Gastroesophageal sphincter (tissue), 4 donors: ENCODE results near the gene IFT122. TPM values are rescaled to one million over a fixed set of nuclear protein-coding genes. Genes with fewer than 3 reads are reported as not detected.

Source experiments
- ATAC-seq: fragments of 150-250 bp; one replicate; pipeline ENCODE4 v1.9.1; 2016; ENCODE audit warnings: mild to moderate bottlenecking, moderate library complexity
- H3K27ac ChIP-seq, 4 donors: fragments of 200-600 bp; sonication (generic) in 3 of 4; 1 replicate in 3 of 4; 2 replicates in 1 of 4; pipeline ENCODE4 v1.5.1; 2016 to 2019
- H3K27me3 ChIP-seq: fragments of 200-600 bp; sonication (generic); one replicate; pipeline ENCODE4 v1.5.1; 2019
- H3K36me3 ChIP-seq, 2 donors: fragments of 200-600 bp; sonication (generic); one replicate each; pipeline ENCODE4 v1.5.1; 2019; ENCODE audit warnings: control low read depth in 1 of 2
- H3K4me1 ChIP-seq, 3 donors: fragments of 200-600 bp; sonication (generic); 1 replicate in 2 of 3; 2 replicates in 1 of 3; pipeline ENCODE4 v1.5.1; 2016 to 2019; ENCODE audit warnings: control low read depth in 2 of 3
- H3K4me3 ChIP-seq, 2 donors: fragments of 200-600 bp; sonication (generic); one replicate each; pipeline ENCODE4 v1.5.1; 2019; ENCODE audit warnings: mild to moderate bottlenecking in 1 of 2, moderate library complexity in 1 of 2
- H3K9me3 ChIP-seq, 3 donors: fragments of 200-600 bp; sonication (generic); one replicate each; pipeline ENCODE4 v1.5.1; 2017 to 2019; ENCODE audit warnings: control low read depth in 2 of 3
- EP300 ChIP-seq: sonication (generic); formaldehyde crosslinking; IDR thresholded peaks from one replicate; pipeline ENCODE4 v1.6.1; 2017; ENCODE audit warnings: antibody characterized with exemption, mild to moderate bottlenecking
- POLR2A ChIP-seq, 2 donors: fragments of 450-650 bp; IDR thresholded peaks; one replicate each; pipeline ENCODE4 v1.6.1; 2017; ENCODE audit warnings: antibody characterized with exemption in 2 of 2, mild to moderate bottlenecking in 2 of 2, moderate library complexity in 1 of 2
- POLR2AphosphoS5 ChIP-seq: sonication (generic); formaldehyde crosslinking; IDR thresholded peaks from one replicate; pipeline ENCODE4 v1.6.1; 2017; ENCODE audit warnings: antibody characterized with exemption
- WGBS, 2 donors: methylation state at CpG; one replicate each; pipeline ENCODE4 v1.1.5; 2018; ENCODE audit warnings: low coverage in 1 of 2; 5-methylcytosine and 5-hydroxymethylcytosine counted together
- total RNA-seq, 4 donors: library from RNA; depleted of rRNA; stranded (reverse); fragments of >200 nt; gene quantifications; one replicate each; pipeline ENCODE4 v1.1.0, GENCODE V29; 2016
- TF ChIP-seq, protein P1 (sequence below), 4 experiments: fragments of 200-600 bp in 2 of 4; fragments of 450-650 bp in 2 of 4; sonication (generic) in 1 of 4; IDR thresholded peaks; one replicate each; pipeline ENCODE4 v1.5.1; 2017 to 2019; ENCODE audit warnings: antibody characterized with exemption in 4 of 4, mild to moderate bottlenecking in 2 of 4, moderate library complexity in 2 of 4

IFT122 gene
- total RNA-seq, 4 donors from 2014 or later: 18.1 to 38.3 (median 26.8) TPM

DNA sequence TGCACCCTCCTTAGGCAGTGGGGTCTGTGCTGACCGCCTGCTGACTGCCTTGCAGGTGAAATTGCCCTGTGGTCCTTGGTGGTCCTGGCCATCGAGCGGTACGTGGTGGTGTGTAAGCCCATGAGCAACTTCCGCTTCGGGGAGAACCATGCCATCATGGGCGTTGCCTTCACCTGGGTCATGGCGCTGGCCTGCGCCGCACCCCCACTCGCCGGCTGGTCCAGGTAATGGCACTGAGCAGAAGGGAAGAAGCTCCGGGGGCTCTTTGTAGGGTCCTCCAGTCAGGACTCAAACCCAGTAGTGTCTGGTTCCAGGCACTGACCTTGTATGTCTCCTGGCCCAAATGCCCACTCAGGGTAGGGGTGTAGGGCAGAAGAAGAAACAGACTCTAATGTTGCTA is 90.8 kb downstream of the IFT122 start:
- Histone ChIP-seq H3K4me3 (no peak overlapping the region), H3K27me3 (no peaks in the 10 kb centered on the region), H3K36me3 (no peaks in the 10 kb centered on the region), H3K9me3 (no peaks in the 10 kb centered on the region), H3K27ac (no peak overlapping the region), H3K4me1 (peaks cover 0 to 6% (median 0%) of the 10 kb centered on the region in 3 donors)
- TF ChIP-seq, protein P1, sequence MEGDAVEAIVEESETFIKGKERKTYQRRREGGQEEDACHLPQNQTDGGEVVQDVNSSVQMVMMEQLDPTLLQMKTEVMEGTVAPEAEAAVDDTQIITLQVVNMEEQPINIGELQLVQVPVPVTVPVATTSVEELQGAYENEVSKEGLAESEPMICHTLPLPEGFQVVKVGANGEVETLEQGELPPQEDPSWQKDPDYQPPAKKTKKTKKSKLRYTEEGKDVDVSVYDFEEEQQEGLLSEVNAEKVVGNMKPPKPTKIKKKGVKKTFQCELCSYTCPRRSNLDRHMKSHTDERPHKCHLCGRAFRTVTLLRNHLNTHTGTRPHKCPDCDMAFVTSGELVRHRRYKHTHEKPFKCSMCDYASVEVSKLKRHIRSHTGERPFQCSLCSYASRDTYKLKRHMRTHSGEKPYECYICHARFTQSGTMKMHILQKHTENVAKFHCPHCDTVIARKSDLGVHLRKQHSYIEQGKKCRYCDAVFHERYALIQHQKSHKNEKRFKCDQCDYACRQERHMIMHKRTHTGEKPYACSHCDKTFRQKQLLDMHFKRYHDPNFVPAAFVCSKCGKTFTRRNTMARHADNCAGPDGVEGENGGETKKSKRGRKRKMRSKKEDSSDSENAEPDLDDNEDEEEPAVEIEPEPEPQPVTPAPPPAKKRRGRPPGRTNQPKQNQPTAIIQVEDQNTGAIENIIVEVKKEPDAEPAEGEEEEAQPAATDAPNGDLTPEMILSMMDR (IDR thresholded peaks at IDR 0.05): no peak
- TF ChIP-seq EP300: no peak
- no peak for TF ChIP-seq POLR2AphosphoS5
- TF ChIP-seq POLR2A (IDR thresholded peaks at IDR 0.05): no peak
- ATAC-seq: no peak
- WGBS, 2 donors: no CpG with 5 or more reads among the region's 13 CpGs

DNA sequence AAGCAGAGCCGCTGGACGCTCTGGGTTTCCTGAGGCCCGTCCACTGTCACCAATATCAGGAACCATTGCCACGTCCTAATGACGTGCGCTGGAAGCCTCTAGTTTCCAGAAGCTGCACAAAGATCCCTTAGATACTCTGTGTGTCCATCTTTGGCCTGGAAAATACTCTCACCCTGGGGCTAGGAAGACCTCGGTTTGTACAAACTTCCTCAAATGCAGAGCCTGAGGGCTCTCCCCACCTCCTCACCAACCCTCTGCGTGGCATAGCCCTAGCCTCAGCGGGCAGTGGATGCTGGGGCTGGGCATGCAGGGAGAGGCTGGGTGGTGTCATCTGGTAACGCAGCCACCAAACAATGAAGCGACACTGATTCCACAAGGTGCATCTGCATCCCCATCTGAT is 91.7 kb downstream of the IFT122 start:
- Histone ChIP-seq H3K9me3 (no peaks in the 10 kb centered on the region), H3K4me1 (peaks cover 0 to 6% (median 0%) of the 10 kb centered on the region in 3 donors), H3K27ac (no peak overlapping the region), H3K4me3 (no peak overlapping the region), H3K27me3 (no peaks in the 10 kb centered on the region), H3K36me3 (no peaks in the 10 kb centered on the region)
- TF ChIP-seq POLR2A (IDR thresholded peaks at IDR 0.05) (no peak), POLR2AphosphoS5 (no peak), EP300 (no peak)
- TF ChIP-seq, protein P1 (IDR thresholded peaks at IDR 0.05): no peak
- ATAC-seq: no peak
- 97 to 100% methylated on average over 2 to 6 of the region's 11 CpGs for WGBS, 2 donors

GRCh38 chr3:129532261-129532660 is 92.2 kb downstream of the IFT122 start:
- TF ChIP-seq, protein P1 (IDR thresholded peaks at IDR 0.05): no peak
- TF ChIP-seq POLR2AphosphoS5 (no peak), POLR2A (IDR thresholded peaks at IDR 0.05) (no peak), EP300 (no peak)

DNA sequence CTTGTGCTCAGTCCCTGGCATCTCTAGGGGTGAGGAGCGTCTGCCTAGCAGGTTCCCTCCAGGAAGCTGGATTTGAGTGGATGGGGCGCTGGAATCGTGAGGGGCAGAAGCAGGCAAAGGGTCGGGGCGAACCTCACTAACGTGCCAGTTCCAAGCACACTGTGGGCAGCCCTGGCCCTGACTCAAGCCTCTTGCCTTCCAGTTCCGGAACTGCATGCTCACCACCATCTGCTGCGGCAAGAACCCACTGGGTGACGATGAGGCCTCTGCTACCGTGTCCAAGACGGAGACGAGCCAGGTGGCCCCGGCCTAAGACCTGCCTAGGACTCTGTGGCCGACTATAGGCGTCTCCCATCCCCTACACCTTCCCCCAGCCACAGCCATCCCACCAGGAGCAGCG is 93.4 kb downstream of the IFT122 start:
- TF ChIP-seq EP300 (no peak), POLR2A (IDR thresholded peaks at IDR 0.05) (no peak), POLR2AphosphoS5 (no peak)
- TF ChIP-seq, protein P1 (IDR thresholded peaks at IDR 0.05): no peak
- WGBS, 2 donors: 90% methylated on average over 4 of the region's 16 CpGs; no CpG with 5 or more reads in 1 of the 2 donors
- Histone ChIP-seq H3K27me3 (no peaks in the 10 kb centered on the region), H3K4me1 (peaks cover 0 to 6% (median 0%) of the 10 kb centered on the region in 3 donors), H3K9me3 (no peaks in the 10 kb centered on the region), H3K36me3 (no peaks in the 10 kb centered on the region), H3K4me3 (no peak overlapping the region), H3K27ac (no peak overlapping the region)
- no peak for ATAC-seq

More at GRCh38 chr3:129532261-129532660, 92.2 kb downstream of the IFT122 start:
- Histone ChIP-seq H3K4me1 (peaks cover 0 to 6% (median 0%) of the 10 kb centered on the region in 3 donors), H3K4me3 (no peak overlapping the region), H3K9me3 (no peaks in the 10 kb centered on the region), H3K27ac (no peak overlapping the region), H3K27me3 (no peaks in the 10 kb centered on the region), H3K36me3 (no peaks in the 10 kb centered on the region)
- 100% methylated on average over 2 to 7 of the region's 20 CpGs for WGBS, 2 donors
- no peak for ATAC-seq

DNA sequence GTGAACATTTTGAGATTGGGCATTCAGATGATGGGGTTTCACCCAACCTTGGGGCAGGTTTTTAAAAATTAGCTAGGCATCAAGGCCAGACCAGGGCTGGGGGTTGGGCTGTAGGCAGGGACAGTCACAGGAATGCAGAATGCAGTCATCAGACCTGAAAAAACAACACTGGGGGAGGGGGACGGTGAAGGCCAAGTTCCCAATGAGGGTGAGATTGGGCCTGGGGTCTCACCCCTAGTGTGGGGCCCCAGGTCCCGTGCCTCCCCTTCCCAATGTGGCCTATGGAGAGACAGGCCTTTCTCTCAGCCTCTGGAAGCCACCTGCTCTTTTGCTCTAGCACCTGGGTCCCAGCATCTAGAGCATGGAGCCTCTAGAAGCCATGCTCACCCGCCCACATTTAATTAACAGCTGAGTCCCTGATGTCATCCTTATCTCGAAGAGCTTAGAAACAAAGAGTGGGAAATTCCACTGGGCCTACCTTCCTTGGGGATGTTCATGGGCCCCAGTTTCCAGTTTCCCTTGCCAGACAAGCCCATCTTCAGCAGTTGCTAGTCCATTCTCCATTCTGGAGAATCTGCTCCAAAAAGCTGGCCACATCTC is 94.5 kb downstream of the IFT122 start:
- ATAC-seq: no peak
- H3K36me3 ChIP-seq: no peaks in the 10 kb centered on the region
- no peaks in the 10 kb centered on the region for H3K27me3 ChIP-seq
- no peaks in the 10 kb centered on the region for H3K9me3 ChIP-seq
- TF ChIP-seq, protein P1 (IDR thresholded peaks at IDR 0.05): no peak
- TF ChIP-seq POLR2A (IDR thresholded peaks at IDR 0.05) (no peak), POLR2AphosphoS5 (no peak), EP300 (no peak)
- no peak overlapping the region for H3K27ac ChIP-seq
- no peak overlapping the region for H3K4me3 ChIP-seq
- 60 to 94% methylated on average over 1 to 3 of the region's 4 CpGs for WGBS, 2 donors
- peaks cover 0 to 6% (median 0%) of the 10 kb centered on the region in 3 donors for H3K4me1 ChIP-seq
